Neural crest cell (in vitro differentiated cells): Measurements from ENCODE around the gene CCDC57. TPM values are rescaled to one million over a fixed set of nuclear protein-coding genes. Genes with fewer than 3 reads are reported as not detected.

ENCODE experiments used
- DNase-seq: peaks from one replicate; pipeline ENCODE4 v3.0.0; 2021; ENCODE audit warnings: low read depth, mixed read lengths, low spot score
- H3K27ac Mint-ChIP-seq: one replicate; pipeline ENCODE4 v1.8.0; 2021; ENCODE audit warnings: mild to moderate bottlenecking, mixed read lengths; ENCODE audit not compliant: unreplicated experiment
- H3K27me3 Mint-ChIP-seq: 2 replicates; pipeline ENCODE4 v1.8.0; 2021; ENCODE audit warnings: low read depth, mild to moderate bottlenecking, mixed read lengths
- H3K36me3 Mint-ChIP-seq: 2 replicates; pipeline ENCODE4 v1.8.0; 2021; ENCODE audit warnings: low read depth, mild to moderate bottlenecking, mixed read lengths
- H3K4me1 Mint-ChIP-seq: 2 replicates; pipeline ENCODE4 v1.8.0; 2021; ENCODE audit warnings: mixed read lengths
- H3K4me3 Mint-ChIP-seq: one replicate; pipeline ENCODE4 v1.8.0; 2021; ENCODE audit warnings: mild to moderate bottlenecking, mixed read lengths
- H3K9me3 Mint-ChIP-seq: 2 replicates; pipeline ENCODE4 v1.8.0; 2021; ENCODE audit warnings: mixed read lengths
- total RNA-seq: library from RNA; stranded (reverse); gene quantifications from 2 replicates; pipeline ENCODE4 v1.2.1, GENCODE V29; 2021
- TF ChIP-seq, protein P1 (sequence below): fragments of 200-600 bp; sonication (generic); conservative IDR thresholded peaks from 2 replicates; pipeline ENCODE4 v1.5.0; 2021; ENCODE audit warnings: antibody characterized with exemption, mild to moderate bottlenecking

Gene CCDC57
- total RNA-seq, 1 donor from 2014 or later, result 47.5 TPM

- Mint-ChIP-seq H3K9me3 (no peaks in the 10 kb centered on the region), H3K4me3 (peak overlapping the region; percentile 50), H3K4me1 (no peaks in the 10 kb centered on the region), H3K36me3 (peaks cover 2% of the 10 kb centered on the region), H3K27ac (no peak overlapping the region), H3K27me3 (peaks cover 24% of the 10 kb centered on the region)
- TF ChIP-seq, protein P1, sequence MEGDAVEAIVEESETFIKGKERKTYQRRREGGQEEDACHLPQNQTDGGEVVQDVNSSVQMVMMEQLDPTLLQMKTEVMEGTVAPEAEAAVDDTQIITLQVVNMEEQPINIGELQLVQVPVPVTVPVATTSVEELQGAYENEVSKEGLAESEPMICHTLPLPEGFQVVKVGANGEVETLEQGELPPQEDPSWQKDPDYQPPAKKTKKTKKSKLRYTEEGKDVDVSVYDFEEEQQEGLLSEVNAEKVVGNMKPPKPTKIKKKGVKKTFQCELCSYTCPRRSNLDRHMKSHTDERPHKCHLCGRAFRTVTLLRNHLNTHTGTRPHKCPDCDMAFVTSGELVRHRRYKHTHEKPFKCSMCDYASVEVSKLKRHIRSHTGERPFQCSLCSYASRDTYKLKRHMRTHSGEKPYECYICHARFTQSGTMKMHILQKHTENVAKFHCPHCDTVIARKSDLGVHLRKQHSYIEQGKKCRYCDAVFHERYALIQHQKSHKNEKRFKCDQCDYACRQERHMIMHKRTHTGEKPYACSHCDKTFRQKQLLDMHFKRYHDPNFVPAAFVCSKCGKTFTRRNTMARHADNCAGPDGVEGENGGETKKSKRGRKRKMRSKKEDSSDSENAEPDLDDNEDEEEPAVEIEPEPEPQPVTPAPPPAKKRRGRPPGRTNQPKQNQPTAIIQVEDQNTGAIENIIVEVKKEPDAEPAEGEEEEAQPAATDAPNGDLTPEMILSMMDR, result no peak
- no peak for DNase-seq
Measured at GRCh38 chr17:82076785-82077591, 135.7 kb downstream of the CCDC57 start.

DNA sequence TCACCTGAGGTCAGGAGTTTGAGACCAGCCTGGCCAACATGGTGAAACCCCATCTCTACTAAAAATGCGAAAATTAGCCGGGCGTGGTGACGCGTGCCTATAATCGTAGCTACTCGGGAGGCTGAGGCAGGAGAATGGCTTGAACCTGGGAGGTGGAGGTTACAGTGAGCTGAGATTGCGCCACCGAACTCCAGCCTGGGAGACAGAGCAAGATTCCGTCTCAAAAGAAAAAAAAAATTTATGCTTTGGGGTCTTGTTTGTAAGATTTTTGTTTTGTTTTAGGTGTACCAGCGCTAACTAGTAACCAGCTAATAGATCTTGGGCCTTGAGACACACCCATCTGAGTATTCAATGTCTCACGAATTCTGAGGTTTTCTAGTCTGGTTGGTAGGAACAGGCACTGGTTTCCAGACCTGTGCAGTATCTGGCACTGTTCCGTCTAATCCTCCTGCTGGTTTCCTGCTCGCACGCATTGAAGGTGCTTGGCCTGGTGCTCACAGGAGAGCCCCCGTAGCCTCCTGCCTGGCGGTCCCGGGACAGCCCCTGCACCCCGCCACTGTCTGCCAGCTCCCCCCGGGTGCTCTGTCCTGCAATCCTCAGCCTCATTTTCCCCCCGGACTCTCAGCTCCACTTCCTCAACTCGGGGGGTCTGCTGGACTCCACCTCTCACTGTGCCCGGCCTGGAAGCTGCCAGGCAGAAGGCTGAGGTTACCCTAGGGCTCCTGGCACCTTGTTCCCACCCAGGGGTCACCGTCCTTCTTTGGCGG is 136.4 kb downstream of the CCDC57 start:
- no peak for DNase-seq
- H3K4me1 Mint-ChIP-seq, result no peaks in the 10 kb centered on the region
- peak overlapping the region; percentile 54 for H3K4me3 Mint-ChIP-seq

DNA sequence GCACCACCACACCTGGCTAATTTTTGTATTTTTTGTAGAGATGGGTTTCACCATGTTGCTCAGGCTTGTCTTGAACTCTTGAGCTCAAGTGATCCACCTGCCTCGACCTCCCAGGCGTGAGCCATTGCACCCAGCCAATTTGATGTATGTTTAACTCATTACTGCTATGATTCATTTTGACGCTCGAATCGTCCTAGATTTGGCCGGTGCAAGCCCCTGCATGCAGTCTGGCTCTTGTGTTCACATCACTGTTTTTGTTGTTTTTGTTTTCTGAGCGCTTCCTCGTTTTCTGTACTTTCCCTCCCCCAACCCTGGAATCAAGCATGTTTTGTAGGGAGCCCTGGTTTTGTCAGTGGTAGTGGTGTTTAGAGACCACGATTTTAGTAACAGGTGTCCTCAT is 139.2 kb downstream of the CCDC57 start:
- H3K4me1 Mint-ChIP-seq, result no peaks in the 10 kb centered on the region
- no peaks in the 10 kb centered on the region for H3K36me3 Mint-ChIP-seq
- DNase-seq, result no peak
- TF ChIP-seq, protein P1, result no peak
- peaks cover 32% of the 10 kb centered on the region for H3K27me3 Mint-ChIP-seq
- H3K27ac Mint-ChIP-seq, result no peak overlapping the region
- H3K9me3 Mint-ChIP-seq, result no peaks in the 10 kb centered on the region
- peak overlapping the region; percentile 8 for H3K4me3 Mint-ChIP-seq

More for the DNA sequence above, 136.4 kb downstream of the CCDC57 start:
- Mint-ChIP-seq H3K27ac (no peak overlapping the region), H3K9me3 (no peaks in the 10 kb centered on the region), H3K27me3 (peaks cover 24% of the 10 kb centered on the region), H3K36me3 (peaks cover 2% of the 10 kb centered on the region)
- TF ChIP-seq, protein P1, result no peak

- H3K4me3 Mint-ChIP-seq, result peak overlapping the region; percentile 49
- no peaks in the 10 kb centered on the region for H3K4me1 Mint-ChIP-seq
- H3K27ac Mint-ChIP-seq, result no peak overlapping the region
- TF ChIP-seq, protein P1, result no peak
- peaks cover 32% of the 10 kb centered on the region for H3K27me3 Mint-ChIP-seq
- no peaks in the 10 kb centered on the region for H3K9me3 Mint-ChIP-seq
- no peaks in the 10 kb centered on the region for H3K36me3 Mint-ChIP-seq
- DNase-seq, result no peak
Measured at GRCh38 chr17:82072827-82073226, 139.8 kb downstream of the CCDC57 start.

DNA sequence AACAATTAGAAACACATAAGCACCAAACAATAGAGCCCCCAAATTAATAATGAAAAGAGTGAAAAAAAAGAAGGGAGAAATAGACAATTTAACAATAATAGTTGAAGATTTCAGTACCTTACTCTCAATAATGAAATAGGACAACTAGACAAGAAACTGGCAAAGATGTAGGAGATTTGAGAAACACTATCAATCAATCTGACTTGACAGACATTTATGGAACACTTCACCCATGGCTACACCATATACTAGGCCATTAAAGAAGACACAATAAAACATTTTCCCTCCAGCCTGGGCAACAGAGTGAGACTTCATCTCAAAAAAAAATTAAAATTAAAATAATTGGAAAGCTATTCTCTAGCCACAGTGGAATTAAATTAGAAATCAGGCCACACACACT is 142.0 kb downstream of the CCDC57 start:
- H3K27me3 Mint-ChIP-seq, result peaks cover 26% of the 10 kb centered on the region

More for the DNA sequence above, 142.0 kb downstream of the CCDC57 start:
- Mint-ChIP-seq H3K4me1 (no peaks in the 10 kb centered on the region), H3K9me3 (no peaks in the 10 kb centered on the region), H3K4me3 (peak overlapping the region; percentile 22), H3K27ac (no peak overlapping the region), H3K36me3 (no peaks in the 10 kb centered on the region)
- TF ChIP-seq, protein P1, result no peak
- no peak for DNase-seq
